Measurements from ENCODE around the gene SLC7A6OS. TPM values are rescaled to one million over a fixed set of nuclear protein-coding genes. Genes with fewer than 3 reads are reported as not detected.
A peak's percentile ranks its signal among the peaks of the same experiment; 100 is the strongest.

SLC7A6OS gene
- total and polyA plus RNA-seq, 5 experiments from 2014 or later, result 18.8 to 52.0 (median 27.5) TPM

- ATAC-seq (peak in 1 of 2 donors; percentile 10), DNase-seq (peak in 1 of 10 donors; percentile 55)
- Mint-ChIP-seq H3K27ac (peak overlapping the region; percentile 86 to 98 (median 91)), H3K36me3 (peaks cover 0 to 55% (median 15%) of the 10 kb centered on the region in 3 donors), H3K4me1 (peaks cover 53 to 94% (median 87%) of the 10 kb centered on the region in 4 donors), H3K9me3 (no peaks in the 10 kb centered on the region), H3K4me3 (peak overlapping the region; percentile 74 to 90 (median 84)), H3K27me3 (no peaks in the 10 kb centered on the region)
- POLR2A ChIA-PET, result interaction anchor here (0.5 to 40.3 kb wide), 4 partner anchors 8 to 946 kb away, joined by 5 to 1294 read pairs (median 650); partner anchors contain the start of genes PRMT7, SLC7A6 and SLC7A6OS
These were observed 26.7 kb downstream of the SLC7A6OS start for GRCh38 chr16:68283801-68284598.

- POLR2A ChIA-PET, result interaction anchor here (0.5 to 40.3 kb wide), 3 partner anchors 8 to 946 kb away, joined by 5 to 1294 read pairs (median 1294); partner anchors contain the start of genes PRMT7, SLC7A6 and SLC7A6OS
- Mint-ChIP-seq H3K27ac (peak overlapping the region; percentile 86 to 98 (median 91)), H3K27me3 (no peaks in the 10 kb centered on the region), H3K4me3 (peak overlapping the region; percentile 74 to 90 (median 84)), H3K9me3 (no peaks in the 10 kb centered on the region), H3K4me1 (peaks cover 53 to 89% (median 85%) of the 10 kb centered on the region in 4 donors), H3K36me3 (peaks cover 0 to 51% (median 15%) of the 10 kb centered on the region in 3 donors)
- DNase-seq, result peak in 1 of 10 donors; percentile 34
- no peak for ATAC-seq
These were observed 27.4 kb downstream of the SLC7A6OS start for GRCh38 chr16:68283346-68283745.

GRCh38 chr16:68282064-68282452 is 28.7 kb downstream of the SLC7A6OS start:
- ATAC-seq (no peak), DNase-seq (peak in 1 of 10 donors; percentile 7)
- Mint-ChIP-seq H3K27ac (peak overlapping the region; percentile 86 to 98 (median 91)), H3K4me3 (peak overlapping the region; percentile 66 to 90 (median 82)), H3K36me3 (peaks cover 0 to 44% (median 10%) of the 10 kb centered on the region in 3 donors), H3K27me3 (no peaks in the 10 kb centered on the region), H3K4me1 (peaks cover 43 to 78% (median 73%) of the 10 kb centered on the region in 4 donors), H3K9me3 (no peaks in the 10 kb centered on the region)
- POLR2A ChIA-PET, result interaction anchor here (34.3 to 40.3 kb wide), 2 partner anchors 6 to 13 kb away, joined by 1294 read pairs; partner anchors contain the start of genes PRMT7, SLC7A6 and SLC7A6OS

- ATAC-seq (peak; percentile 62 to 64), DNase-seq (peak in 7 of 10 donors; percentile 28 to 67 (median 47))
- POLR2A ChIA-PET, result interaction anchor here (34.3 to 40.3 kb wide), 2 partner anchors 6 to 14 kb away, joined by 1294 read pairs; partner anchors contain the start of genes PRMT7, SLC7A6 and SLC7A6OS
- Mint-ChIP-seq H3K4me3 (peak overlapping the region; percentile 66 to 90 (median 82)), H3K4me1 (peaks cover 40 to 76% (median 70%) of the 10 kb centered on the region in 4 donors), H3K27ac (peak overlapping the region; percentile 86 to 98 (median 91)), H3K36me3 (peaks cover 0 to 44% (median 10%) of the 10 kb centered on the region in 3 donors), H3K9me3 (no peaks in the 10 kb centered on the region), H3K27me3 (no peaks in the 10 kb centered on the region)
These were observed 29.2 kb downstream of the SLC7A6OS start for GRCh38 chr16:68281368-68282063.

GRCh38 chr16:68279726-68280558 is 30.8 kb downstream of the SLC7A6OS start:
- Mint-ChIP-seq H3K4me1 (peaks cover 41 to 76% (median 70%) of the 10 kb centered on the region in 4 donors), H3K27me3 (no peaks in the 10 kb centered on the region), H3K9me3 (no peaks in the 10 kb centered on the region), H3K4me3 (peak overlapping the region in 9 of 10 donors; percentile 40 to 81 (median 73)), H3K27ac (peak overlapping the region; percentile 87 to 97 (median 91)), H3K36me3 (peaks cover 0 to 51% (median 12%) of the 10 kb centered on the region in 3 donors)
- POLR2A ChIA-PET, result interaction anchor here (0.6 to 40.3 kb wide), 4 partner anchors 4 to 170 kb away, joined by 3 to 1294 read pairs (median 650); partner anchors contain the start of genes PRMT7, SLC7A6 and SLC7A6OS
- DNase-seq (peak in 1 of 10 donors; percentile 41), ATAC-seq (no peak)

GRCh38 chr16:68276223-68276622 is 34.5 kb downstream of the SLC7A6OS start:
- Mint-ChIP-seq H3K9me3 (no peaks in the 10 kb centered on the region), H3K36me3 (peaks cover 0 to 53% (median 19%) of the 10 kb centered on the region in 3 donors), H3K4me3 (peak overlapping the region; percentile 49 to 93 (median 82)), H3K27me3 (peaks cover 0 to 1% (median 0%) of the 10 kb centered on the region in 5 donors), H3K4me1 (peaks cover 31 to 77% (median 70%) of the 10 kb centered on the region in 4 donors), H3K27ac (peak overlapping the region; percentile 89 to 100 (median 98))
- DNase-seq (no peak), ATAC-seq (peak in 1 of 2 donors; percentile 1)
- POLR2A ChIA-PET, result interaction anchor here (0.9 to 40.3 kb wide), 6 partner anchors 10 to 276 kb away, joined by 3 to 1294 read pairs (median 7); partner anchors contain the start of genes PRMT7, SLC7A6 and SLC7A6OS

GRCh38 chr16:68275611-68276191 is 35.0 kb downstream of the SLC7A6OS start:
- ATAC-seq (peak; percentile 78 to 82), DNase-seq (peak in 9 of 10 donors; percentile 28 to 83 (median 66))
- peaks cover 31 to 76% (median 69%) of the 10 kb centered on the region in 4 donors for H3K4me1 Mint-ChIP-seq
- H3K27ac Mint-ChIP-seq, result peak overlapping the region; percentile 89 to 100 (median 98)
- peak overlapping the region; percentile 49 to 93 (median 82) for H3K4me3 Mint-ChIP-seq
- peaks cover 0 to 53% (median 20%) of the 10 kb centered on the region in 3 donors for H3K36me3 Mint-ChIP-seq
- POLR2A ChIA-PET, result interaction anchor here (0.6 to 40.3 kb wide), 7 partner anchors 9 to 275 kb away, joined by 3 to 1294 read pairs (median 4); partner anchors contain the start of genes PRMT7, SLC7A6 and SLC7A6OS
- peaks cover 0 to 1% (median 0%) of the 10 kb centered on the region in 5 donors for H3K27me3 Mint-ChIP-seq
- no peaks in the 10 kb centered on the region for H3K9me3 Mint-ChIP-seq

GRCh38 chr16:68274441-68274840 is 36.3 kb downstream of the SLC7A6OS start:
- peaks cover 27 to 80% (median 72%) of the 10 kb centered on the region in 4 donors for H3K4me1 Mint-ChIP-seq
- H3K4me3 Mint-ChIP-seq, result peak overlapping the region in 9 of 10 donors; percentile 54 to 93 (median 80)
- no peaks in the 10 kb centered on the region for H3K9me3 Mint-ChIP-seq
- no peak for DNase-seq
- H3K27ac Mint-ChIP-seq, result peak overlapping the region; percentile 89 to 100 (median 98)
- ATAC-seq, result no peak
- POLR2A ChIA-PET, result interaction anchor here (0.9 to 40.3 kb wide), 5 partner anchors 8 to 189 kb away, joined by 3 to 1294 read pairs (median 10); partner anchors contain the start of genes NFATC3, PRMT7, SLC7A6 and SLC7A6OS
- peaks cover 0 to 1% (median 0%) of the 10 kb centered on the region in 5 donors for H3K27me3 Mint-ChIP-seq
- peaks cover 0 to 52% (median 20%) of the 10 kb centered on the region in 3 donors for H3K36me3 Mint-ChIP-seq

- DNase-seq (no peak), ATAC-seq (no peak)
- peaks cover 0 to 52% (median 20%) of the 10 kb centered on the region in 3 donors for H3K36me3 Mint-ChIP-seq
- no peaks in the 10 kb centered on the region for H3K9me3 Mint-ChIP-seq
- H3K4me1 Mint-ChIP-seq, result peaks cover 32 to 82% (median 76%) of the 10 kb centered on the region in 4 donors
- POLR2A ChIA-PET, result interaction anchor here (0.9 to 40.3 kb wide), 6 partner anchors 11 to 1246 kb away, joined by 3 to 1294 read pairs (median 4); partner anchors contain the start of genes NFATC3, PRMT7, SLC7A6 and SLC7A6OS
- H3K4me3 Mint-ChIP-seq, result peak overlapping the region in 9 of 10 donors; percentile 54 to 93 (median 80)
- H3K27ac Mint-ChIP-seq, result peak overlapping the region; percentile 89 to 100 (median 98)
- peaks cover 0 to 1% (median 0%) of the 10 kb centered on the region in 5 donors for H3K27me3 Mint-ChIP-seq
These were observed 36.9 kb downstream of the SLC7A6OS start for GRCh38 chr16:68273896-68274295.

- H3K27me3 Mint-ChIP-seq, result peaks cover 0 to 1% (median 0%) of the 10 kb centered on the region in 5 donors
- POLR2A ChIA-PET, result interaction anchor here (0.6 to 40.3 kb wide), 6 partner anchors 11 to 1246 kb away, joined by 3 to 1294 read pairs (median 4); partner anchors contain the start of genes PRMT7, SLC7A6 and SLC7A6OS
- DNase-seq (no peak), ATAC-seq (no peak)
- H3K27ac Mint-ChIP-seq, result peak overlapping the region; percentile 89 to 100 (median 98)
- H3K4me1 Mint-ChIP-seq, result peaks cover 32 to 82% (median 78%) of the 10 kb centered on the region in 4 donors
- peaks cover 0 to 52% (median 20%) of the 10 kb centered on the region in 3 donors for H3K36me3 Mint-ChIP-seq
- peak overlapping the region; percentile 68 to 93 (median 80) for H3K4me3 Mint-ChIP-seq
- no peaks in the 10 kb centered on the region for H3K9me3 Mint-ChIP-seq
These were observed 37.3 kb downstream of the SLC7A6OS start for GRCh38 chr16:68273459-68273858.
